Measurements from ENCODE around the gene DDX23. TPM values are rescaled to one million over a fixed set of nuclear protein-coding genes. Genes with fewer than 3 reads are reported as not detected.
A peak's percentile ranks its signal among the peaks of the same experiment; 100 is the strongest.

Gene DDX23
- total RNA-seq, 3 donors from 2014 or later: 65.4 to 89.9 (median 76.0) TPM

GRCh38 chr12:48781750-48782456 lies 70.1 kb downstream of the DDX23 start:
- Histone ChIP-seq H3K4me3 (no peak overlapping the region), H3K27me3 (no peaks in the 10 kb centered on the region), H3K27ac (peak overlapping the region; percentile 25 to 56), H3K9me3 (no peaks in the 10 kb centered on the region), H3K36me3 (no peaks in the 10 kb centered on the region), H3K4me1 (peaks cover 0 to 18% of the 10 kb centered on the region in 2 donors)
- DNase-seq (ENCODE audit: low spot score in 2 of 2): no peak
- no peak for TF ChIP-seq POLR2A (IDR thresholded peaks at IDR 0.05)
- TF ChIP-seq, protein P1, sequence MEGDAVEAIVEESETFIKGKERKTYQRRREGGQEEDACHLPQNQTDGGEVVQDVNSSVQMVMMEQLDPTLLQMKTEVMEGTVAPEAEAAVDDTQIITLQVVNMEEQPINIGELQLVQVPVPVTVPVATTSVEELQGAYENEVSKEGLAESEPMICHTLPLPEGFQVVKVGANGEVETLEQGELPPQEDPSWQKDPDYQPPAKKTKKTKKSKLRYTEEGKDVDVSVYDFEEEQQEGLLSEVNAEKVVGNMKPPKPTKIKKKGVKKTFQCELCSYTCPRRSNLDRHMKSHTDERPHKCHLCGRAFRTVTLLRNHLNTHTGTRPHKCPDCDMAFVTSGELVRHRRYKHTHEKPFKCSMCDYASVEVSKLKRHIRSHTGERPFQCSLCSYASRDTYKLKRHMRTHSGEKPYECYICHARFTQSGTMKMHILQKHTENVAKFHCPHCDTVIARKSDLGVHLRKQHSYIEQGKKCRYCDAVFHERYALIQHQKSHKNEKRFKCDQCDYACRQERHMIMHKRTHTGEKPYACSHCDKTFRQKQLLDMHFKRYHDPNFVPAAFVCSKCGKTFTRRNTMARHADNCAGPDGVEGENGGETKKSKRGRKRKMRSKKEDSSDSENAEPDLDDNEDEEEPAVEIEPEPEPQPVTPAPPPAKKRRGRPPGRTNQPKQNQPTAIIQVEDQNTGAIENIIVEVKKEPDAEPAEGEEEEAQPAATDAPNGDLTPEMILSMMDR (IDR thresholded peaks at IDR 0.05): no peak
- no peak for TF ChIP-seq POLR2AphosphoS5 (IDR thresholded peaks at IDR 0.05)
- intact Hi-C loops (cut with DNase I; ENCODE audit: low total_unique reads): no loop called here

DNA sequence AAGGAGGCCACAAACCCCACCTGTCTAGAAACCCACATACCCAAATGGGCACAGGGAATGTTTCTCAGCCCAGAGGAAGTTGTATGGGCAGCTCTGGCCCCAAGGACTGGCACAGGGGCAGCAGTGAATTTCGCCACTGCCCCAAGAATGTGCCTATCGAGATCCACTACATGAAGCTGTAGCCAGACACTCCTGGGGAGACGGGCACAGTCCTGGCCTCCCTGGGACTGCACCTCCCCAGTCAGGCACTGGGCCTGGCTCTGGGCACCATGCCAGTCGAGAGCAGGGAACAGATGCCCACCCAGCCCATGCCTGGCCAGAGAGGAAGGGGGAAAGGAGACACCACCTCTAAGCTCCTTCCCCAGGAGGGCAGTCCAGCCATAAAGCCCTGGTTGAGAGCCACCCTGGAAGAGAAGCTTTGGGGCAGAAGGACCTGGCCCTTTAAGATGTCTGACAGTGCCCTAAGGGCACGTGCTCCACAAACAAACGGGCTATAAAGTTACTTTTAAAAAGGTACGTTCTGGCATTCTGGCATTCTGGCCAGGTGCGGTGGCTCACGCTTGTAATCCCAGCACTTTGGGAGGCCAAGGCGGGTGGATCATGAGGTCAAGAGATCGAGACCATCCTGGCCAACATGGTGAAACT lies 71.5 kb downstream of the DDX23 start:
- H3K4me1 ChIP-seq: peaks cover 0 to 16% of the 10 kb centered on the region in 2 donors
- DNase-seq (ENCODE audit: low spot score in 2 of 2): no peak
- H3K27ac ChIP-seq: peak overlapping the region; percentile 61 to 65
- H3K9me3 ChIP-seq: no peaks in the 10 kb centered on the region
- H3K27me3 ChIP-seq: no peaks in the 10 kb centered on the region
- H3K36me3 ChIP-seq: no peaks in the 10 kb centered on the region
- no peak for TF ChIP-seq POLR2A (IDR thresholded peaks at IDR 0.05)
- TF ChIP-seq, protein P1 (IDR thresholded peaks at IDR 0.05): no peak
- TF ChIP-seq POLR2AphosphoS5 (IDR thresholded peaks at IDR 0.05): no peak
- intact Hi-C loops (cut with DNase I; ENCODE audit: low total_unique reads): no loop called here
- H3K4me3 ChIP-seq: no peak overlapping the region

- no peak for DNase-seq (ENCODE audit: low spot score in 2 of 2)
- Histone ChIP-seq H3K4me3 (no peak overlapping the region), H3K9me3 (no peaks in the 10 kb centered on the region), H3K36me3 (no peaks in the 10 kb centered on the region), H3K27me3 (no peaks in the 10 kb centered on the region), H3K4me1 (peaks cover 0 to 16% of the 10 kb centered on the region in 2 donors), H3K27ac (peak overlapping the region; percentile 61 to 65)
- TF ChIP-seq, protein P1 (IDR thresholded peaks at IDR 0.05): no peak
- no peak for TF ChIP-seq POLR2A (IDR thresholded peaks at IDR 0.05)
- peak in 1 of 3 donors; percentile 49 for TF ChIP-seq POLR2AphosphoS5 (IDR thresholded peaks at IDR 0.05)
- intact Hi-C loops (cut with DNase I; ENCODE audit: low total_unique reads): no loop called here
Measured at GRCh38 chr12:48779869-48780268, 72.1 kb downstream of the DDX23 start.

Other genes starting within 250 kb of the DDX23 start
- 100 to 1,000 TPM in 1 of 3 donors, 10 to 100 TPM in 2; 48.0 to 113 (median 76.4) TPM for gene KANSL2, start 169.9 kb downstream of the DDX23 start, total RNA-seq
- gene CCNT1, start 135.5 kb downstream of the DDX23 start, total RNA-seq: 10 to 100 TPM; 25.9 to 51.7 (median 26.7) TPM
- 10 to 100 TPM; 42.0 to 61.4 (median 46.7) TPM for gene ADCY6, start 63.1 kb downstream of the DDX23 start, total RNA-seq
- gene CACNB3, start 33.7 kb downstream of the DDX23 start, total RNA-seq: 10 to 100 TPM in 2 of 3 donors, 1 to 10 TPM in 1; 4.0 to 17.0 (median 10.8) TPM
- gene RND1, start 13.7 kb upstream of the DDX23 start, total RNA-seq: 1 to 10 TPM; 1.1 to 5.4 (median 3.3) TPM
- gene FKBP11, start 73.3 kb upstream of the DDX23 start, total RNA-seq: 10 to 100 TPM in 2 of 3 donors, 1 to 10 TPM in 1; 3.7 to 15.7 (median 13.5) TPM
- 10 to 100 TPM; 65.2 to 86.2 (median 75.2) TPM for gene ARF3, start 105.3 kb upstream of the DDX23 start, total RNA-seq
- 1 to 10 TPM in 1 of 3 donors, under 1 TPM in 1, not detected in 1; 0.29 to 1.3 TPM for gene WNT10B, start 119.6 kb upstream of the DDX23 start, total RNA-seq
- gene WNT1, start 126.2 kb upstream of the DDX23 start, total RNA-seq: not detected
- gene DDN, start 147.2 kb upstream of the DDX23 start, total RNA-seq: under 1 TPM in 2 of 3 donors, not detected in 1; under 0.01 to 0.16 TPM
- 10 to 100 TPM; 50.5 to 84.3 (median 54.0) TPM for gene PRKAG1, start 166.6 kb upstream of the DDX23 start, total RNA-seq
- 10 to 100 TPM; 35.4 to 51.4 (median 45.9) TPM for gene KMT2D, start 208.6 kb upstream of the DDX23 start, total RNA-seq
- gene RHEBL1, start 217.8 kb upstream of the DDX23 start, total RNA-seq: 1 to 10 TPM in 1 of 3 donors, under 1 TPM in 1, not detected in 1; 0.59 to 1.3 TPM
- gene DHH, start 242.6 kb upstream of the DDX23 start, total RNA-seq: 1 to 10 TPM in 2 of 3 donors, under 1 TPM in 1; 0.29 to 1.6 (median 1.4) TPM

Measured in breast epithelium (tissue), 4 donors.